Endothelial cell (in vitro differentiated cells): ENCODE results near the gene ALPI. TPM values are rescaled to one million over a fixed set of nuclear protein-coding genes. Genes with fewer than 3 reads are reported as not detected.

ENCODE experiments used
- DNase-seq: peaks from one replicate; pipeline ENCODE4 v3.0.0; 2021; ENCODE audit warnings: low spot score
- H3K27ac Mint-ChIP-seq: one replicate; pipeline ENCODE4 v1.8.0; 2021; ENCODE audit warnings: mixed read lengths, inconsistent platforms; ENCODE audit not compliant: unreplicated experiment
- H3K27me3 Mint-ChIP-seq: one replicate; pipeline ENCODE4 v1.8.0; 2021; ENCODE audit warnings: mild to moderate bottlenecking, moderate library complexity, mixed read lengths, inconsistent platforms; ENCODE audit not compliant: unreplicated experiment
- H3K36me3 Mint-ChIP-seq: one replicate; pipeline ENCODE4 v1.8.0; 2021; ENCODE audit warnings: mild to moderate bottlenecking, low read depth, mixed read lengths, inconsistent platforms; ENCODE audit not compliant: unreplicated experiment
- H3K4me1 Mint-ChIP-seq: one replicate; pipeline ENCODE4 v1.8.0; 2021; ENCODE audit warnings: mild to moderate bottlenecking, mixed read lengths, inconsistent platforms; ENCODE audit not compliant: unreplicated experiment
- H3K4me3 Mint-ChIP-seq: one replicate; pipeline ENCODE4 v1.8.0; 2021; ENCODE audit warnings: mild to moderate bottlenecking, mixed read lengths, inconsistent platforms; ENCODE audit not compliant: unreplicated experiment
- H3K9me3 Mint-ChIP-seq: one replicate; pipeline ENCODE4 v1.8.0; 2021; ENCODE audit warnings: mixed read lengths, inconsistent platforms; ENCODE audit not compliant: unreplicated experiment
- CTCF ChIP-seq: fragments of 200-600 bp; sonication (generic); IDR thresholded peaks from one replicate; pipeline ENCODE4 v1.5.0; 2021; ENCODE audit warnings: antibody characterized with exemption; ENCODE audit not compliant: unreplicated experiment
- total RNA-seq: library from RNA; stranded (reverse); fragmentation: NEBNext Ultra II Directional; extraction: Animal tissue kit (Norgen Biotek cat#: 25700); gene quantifications from one replicate; pipeline ENCODE4 v1.2.1, GENCODE V29; 2021; ENCODE audit not compliant: unreplicated experiment

Gene ALPI
- total RNA-seq, 1 donor from 2014 or later = not detected

- TF ChIP-seq CTCF = no peak
- Mint-ChIP-seq H3K27ac (no peak overlapping the region), H3K4me1 (no peaks in the 10 kb centered on the region), H3K36me3 (no peaks in the 10 kb centered on the region), H3K9me3 (no peaks in the 10 kb centered on the region), H3K27me3 (peaks cover 14% of the 10 kb centered on the region), H3K4me3 (no peak overlapping the region)
- no peak for DNase-seq
These were observed 19.4 kb upstream of the ALPI start for GRCh38 chr2:232436381-232437194.

GRCh38 chr2:232437195-232437571, 18.8 kb upstream of the ALPI start:
- no peak overlapping the region for H3K4me3 Mint-ChIP-seq
- H3K36me3 Mint-ChIP-seq = no peaks in the 10 kb centered on the region
- peaks cover 18% of the 10 kb centered on the region for H3K27me3 Mint-ChIP-seq
- DNase-seq = no peak
- no peak overlapping the region for H3K27ac Mint-ChIP-seq
- no peaks in the 10 kb centered on the region for H3K4me1 Mint-ChIP-seq
- H3K9me3 Mint-ChIP-seq = no peaks in the 10 kb centered on the region
- no peak for TF ChIP-seq CTCF

- no peak overlapping the region for H3K4me3 Mint-ChIP-seq
- H3K27ac Mint-ChIP-seq = no peak overlapping the region
- H3K27me3 Mint-ChIP-seq = peaks cover 18% of the 10 kb centered on the region
- DNase-seq = no peak
- no peaks in the 10 kb centered on the region for H3K36me3 Mint-ChIP-seq
- TF ChIP-seq CTCF = no peak
- H3K4me1 Mint-ChIP-seq = no peaks in the 10 kb centered on the region
- no peaks in the 10 kb centered on the region for H3K9me3 Mint-ChIP-seq
These were observed 17.9 kb upstream of the ALPI start for GRCh38 chr2:232438091-232438490.

GRCh38 chr2:232438951-232439757, 16.8 kb upstream of the ALPI start:
- peak; percentile 68 for TF ChIP-seq CTCF
- peak; percentile 56 for DNase-seq
- no peaks in the 10 kb centered on the region for H3K36me3 Mint-ChIP-seq
- no peaks in the 10 kb centered on the region for H3K9me3 Mint-ChIP-seq
- H3K4me3 Mint-ChIP-seq = no peak overlapping the region
- no peaks in the 10 kb centered on the region for H3K4me1 Mint-ChIP-seq
- peaks cover 15% of the 10 kb centered on the region for H3K27me3 Mint-ChIP-seq
- H3K27ac Mint-ChIP-seq = no peak overlapping the region

- Mint-ChIP-seq H3K4me1 (no peaks in the 10 kb centered on the region), H3K9me3 (no peaks in the 10 kb centered on the region), H3K36me3 (no peaks in the 10 kb centered on the region), H3K27ac (no peak overlapping the region), H3K27me3 (peaks cover 15% of the 10 kb centered on the region), H3K4me3 (no peak overlapping the region)
- no peak for DNase-seq
- TF ChIP-seq CTCF = peak; percentile 44
These were observed 16.2 kb upstream of the ALPI start for GRCh38 chr2:232439758-232440135.
